GM21528 (cell line): ENCODE results near the gene UBB.
A peak's percentile ranks its signal among the peaks of the same experiment; 100 is the strongest.
"Not testable (repeated sequence)": the region's sequence is repeated elsewhere in the genome, so short reads cannot be mapped to it uniquely, and the experiment has no call there.

Experiments
- ATAC-seq: cut with Tn5 transposase; IDR thresholded peaks from one replicate; pipeline ENCODE4 v1.9.1; 2021; ENCODE audit warnings: mild to moderate bottlenecking, moderate library complexity; ENCODE audit not compliant: unreplicated experiment, low FRiP score

Gene UBB

DNA sequence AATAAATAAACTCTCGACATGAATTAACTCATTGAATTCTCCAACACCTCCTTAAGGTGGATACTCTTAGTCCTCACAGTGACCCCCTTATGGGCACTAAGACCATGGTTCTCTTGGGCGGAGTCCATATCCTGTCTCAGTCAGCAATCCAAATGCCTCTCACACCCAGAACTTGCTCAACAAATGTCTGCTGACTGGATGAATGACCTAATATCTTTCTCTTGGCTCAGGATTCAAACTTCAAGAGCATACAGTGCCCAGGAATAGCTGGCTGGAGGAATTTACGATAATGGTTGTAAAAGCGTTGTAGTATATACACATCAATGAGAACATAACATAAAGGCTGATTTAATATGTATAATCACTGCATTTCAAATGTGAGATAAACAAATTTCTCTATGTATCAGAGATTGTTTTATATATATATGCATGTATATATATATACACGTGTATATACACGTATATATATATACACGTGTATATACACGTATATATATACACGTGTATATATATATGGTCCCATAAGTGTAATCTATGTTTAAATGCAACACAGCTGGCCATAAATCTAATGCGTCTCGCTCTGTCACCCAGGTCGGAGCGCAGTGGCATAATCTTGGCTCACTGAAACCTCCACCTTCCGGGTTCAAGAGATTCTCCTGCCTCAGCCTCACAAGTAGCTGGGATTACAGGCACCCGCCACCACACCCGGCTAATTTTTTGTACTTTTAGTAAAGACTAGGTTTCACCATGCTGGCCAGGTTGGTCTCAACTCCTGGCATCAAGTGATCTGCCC lies 6.5 kb upstream of the UBB start:
- ATAC-seq: no peak

DNA sequence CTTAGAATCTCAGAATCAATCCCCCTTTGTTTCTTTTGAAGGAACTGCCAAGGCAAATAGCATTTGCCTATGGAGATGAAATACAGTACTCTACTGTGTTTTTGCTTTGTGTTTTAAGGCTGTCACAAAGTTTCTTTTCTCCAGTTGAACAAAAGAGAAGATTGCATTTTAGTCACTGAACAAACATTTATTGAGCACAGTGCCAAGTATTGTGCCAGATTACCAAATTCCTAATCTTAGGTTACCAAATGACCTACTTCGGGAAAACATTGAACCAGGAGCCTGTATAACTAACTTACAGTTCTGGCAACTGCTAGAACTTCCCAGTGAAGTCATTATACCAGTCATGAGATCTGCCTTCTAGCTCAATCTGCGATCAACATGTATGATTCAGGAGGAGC lies 3.0 kb upstream of the UBB start:
- ATAC-seq: no peak

DNA sequence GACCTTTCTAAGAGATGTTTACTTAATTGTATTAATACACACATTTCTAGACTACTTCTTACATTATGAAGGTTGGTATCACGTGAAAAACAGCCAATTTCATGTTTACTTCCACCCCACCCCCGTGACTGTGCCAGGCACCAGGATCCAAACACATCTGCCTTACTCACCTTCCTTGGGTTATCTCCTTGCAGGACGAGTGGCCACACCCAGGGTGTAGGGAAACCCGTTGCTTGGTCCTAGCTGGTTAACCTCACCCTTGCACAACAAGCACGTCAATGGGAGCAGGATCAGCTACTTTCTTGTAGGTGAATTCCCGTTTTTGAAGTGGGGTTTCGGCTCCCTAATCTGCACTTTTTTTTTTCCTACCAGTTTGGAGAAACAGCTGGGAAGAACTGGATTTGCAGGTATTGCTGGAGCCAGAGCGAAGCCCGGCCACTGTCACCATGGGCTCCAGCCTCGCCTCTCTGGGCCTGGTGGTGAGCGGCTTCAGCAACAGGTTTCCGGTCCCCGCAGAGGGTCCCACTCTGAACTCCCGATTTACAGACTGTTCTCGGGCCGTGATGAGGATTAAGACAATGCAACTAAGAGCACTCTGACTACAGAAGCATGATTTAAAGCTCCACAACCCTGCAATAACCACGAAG lies 2.1 kb upstream of the UBB start:
- no peak for ATAC-seq

DNA sequence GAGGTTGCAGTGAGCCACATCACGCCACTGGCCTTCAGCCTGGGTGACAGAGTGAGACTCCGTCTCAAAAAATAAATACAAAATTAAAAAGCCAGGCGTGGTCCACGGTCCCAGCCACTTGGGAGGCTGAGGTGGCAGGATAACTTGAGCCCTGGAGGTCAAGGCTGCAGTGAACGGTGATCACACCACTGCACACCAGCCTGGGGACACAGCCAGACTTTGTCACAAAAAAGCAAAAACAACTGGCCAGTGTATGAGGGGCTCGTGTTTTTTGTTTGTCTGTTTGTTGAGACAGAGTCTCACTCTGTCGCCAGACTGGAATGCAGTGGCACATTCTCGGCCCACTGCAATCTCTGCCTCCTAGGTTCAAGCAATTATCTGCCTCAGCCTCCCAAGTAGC lies 1.2 kb upstream of the UBB start:
- no peak for ATAC-seq

DNA sequence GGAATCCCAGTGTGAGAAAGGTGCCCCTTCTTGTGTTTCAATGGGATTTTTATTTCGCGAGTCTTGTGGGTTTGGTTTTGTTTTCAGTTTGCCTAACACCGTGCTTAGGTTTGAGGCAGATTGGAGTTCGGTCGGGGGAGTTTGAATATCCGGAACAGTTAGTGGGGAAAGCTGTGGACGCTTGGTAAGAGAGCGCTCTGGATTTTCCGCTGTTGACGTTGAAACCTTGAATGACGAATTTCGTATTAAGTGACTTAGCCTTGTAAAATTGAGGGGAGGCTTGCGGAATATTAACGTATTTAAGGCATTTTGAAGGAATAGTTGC lies 567 bp downstream of the UBB start:
- no peak for ATAC-seq

DNA sequence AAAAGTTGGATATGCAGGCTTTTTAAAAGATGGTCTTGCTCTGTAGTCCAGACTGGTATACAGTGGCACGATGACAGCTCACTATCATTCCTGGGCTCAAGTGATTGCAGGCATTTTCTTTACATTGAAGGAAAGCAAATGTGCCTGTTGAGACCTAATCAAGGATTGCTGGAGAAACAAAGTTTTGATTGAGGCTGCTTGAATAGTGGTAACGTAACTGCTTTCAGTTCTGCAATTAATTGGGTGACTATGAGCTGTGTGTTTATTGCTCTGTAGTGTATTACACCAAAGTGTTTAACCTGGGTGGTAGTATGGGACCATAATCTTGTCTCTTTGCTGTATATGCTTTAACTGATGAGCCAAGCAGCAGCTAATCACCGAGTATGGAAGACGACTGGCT lies 2.3 kb downstream of the UBB start:
- no peak for ATAC-seq

DNA sequence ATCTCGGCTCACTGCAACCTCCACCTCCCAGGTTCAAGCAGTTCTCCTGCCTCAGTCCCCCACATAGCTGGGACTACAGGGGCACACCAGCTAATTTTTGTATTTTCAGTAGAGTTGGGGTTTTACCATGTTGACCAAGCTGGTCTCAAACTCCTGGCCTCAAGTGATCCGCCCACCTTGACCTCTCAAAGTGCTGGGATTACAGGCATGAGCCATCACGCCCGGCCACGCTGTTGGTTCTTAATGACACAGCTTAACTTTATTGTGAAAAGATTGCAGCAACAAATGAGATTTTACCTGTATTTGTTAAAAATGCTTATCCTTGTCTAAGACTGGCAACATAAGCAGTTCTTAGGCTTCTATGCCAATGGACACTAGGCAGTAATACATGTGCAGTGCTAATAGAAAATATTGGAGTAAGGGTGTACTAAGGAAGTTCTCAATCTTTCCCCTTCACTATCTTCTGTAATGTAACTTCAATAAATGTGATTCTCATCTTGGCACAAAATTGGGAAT lies 2.9 kb downstream of the UBB start:
- no peak for ATAC-seq

DNA sequence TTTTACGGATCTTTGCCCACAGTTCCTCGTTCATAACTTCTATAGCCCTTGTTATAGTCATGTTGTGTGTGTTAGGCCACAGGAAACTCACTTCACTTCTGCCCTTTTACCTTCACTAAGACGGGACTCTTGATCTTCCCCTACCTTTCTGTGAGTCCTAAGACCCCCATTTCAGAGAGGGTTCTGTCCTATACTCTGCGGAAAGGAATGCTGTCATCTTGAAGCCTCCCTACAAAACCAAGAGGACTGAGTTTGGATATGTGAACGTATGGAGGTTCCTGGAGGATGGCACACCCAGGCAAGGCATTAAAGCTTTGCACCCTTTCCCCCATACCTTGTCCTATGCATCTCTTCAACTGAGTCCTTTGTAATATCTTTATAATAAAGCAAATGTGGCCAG lies 3.7 kb downstream of the UBB start:
- no peak for ATAC-seq

DNA sequence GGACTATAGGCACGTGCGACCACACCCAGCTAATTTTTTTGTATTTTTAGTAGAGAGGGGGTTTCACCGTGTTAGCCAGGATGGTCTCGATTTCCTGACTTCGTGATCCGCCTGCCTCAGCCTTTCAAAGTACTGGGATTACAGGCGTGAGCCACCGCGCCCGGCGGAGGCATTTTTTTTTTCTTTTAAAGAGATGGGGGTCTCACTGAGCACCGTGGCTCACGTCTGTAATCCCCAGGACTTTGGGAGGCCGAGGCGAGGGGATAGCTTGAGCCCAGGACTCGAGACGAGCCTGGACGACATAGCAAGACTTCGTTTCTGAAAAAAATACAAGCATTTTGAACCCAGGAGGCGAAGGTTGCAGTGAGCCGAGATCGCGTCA lies 5.2 kb downstream of the UBB start:
- not testable (repeated sequence) for ATAC-seq

DNA sequence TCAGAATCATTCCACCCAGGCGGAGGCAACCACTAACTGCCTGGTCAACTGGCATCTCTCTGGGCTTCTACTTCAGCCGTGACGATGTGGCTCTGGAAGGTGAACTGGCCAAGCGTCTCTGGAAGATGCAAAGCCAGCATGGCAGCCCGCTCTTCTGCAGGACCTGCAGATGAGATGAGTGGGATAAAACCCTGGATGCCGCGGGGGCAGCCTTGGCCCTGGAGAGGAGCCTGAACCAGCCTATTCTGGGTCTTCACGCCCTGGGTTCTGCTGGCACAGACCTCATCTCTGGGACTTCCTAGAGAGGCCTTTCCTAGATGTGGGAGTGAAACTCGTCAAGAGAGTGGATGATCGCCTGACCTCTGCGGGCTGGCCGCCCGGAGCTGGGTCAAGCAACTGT lies 10.6 kb downstream of the UBB start:
- ATAC-seq: no peak

DNA sequence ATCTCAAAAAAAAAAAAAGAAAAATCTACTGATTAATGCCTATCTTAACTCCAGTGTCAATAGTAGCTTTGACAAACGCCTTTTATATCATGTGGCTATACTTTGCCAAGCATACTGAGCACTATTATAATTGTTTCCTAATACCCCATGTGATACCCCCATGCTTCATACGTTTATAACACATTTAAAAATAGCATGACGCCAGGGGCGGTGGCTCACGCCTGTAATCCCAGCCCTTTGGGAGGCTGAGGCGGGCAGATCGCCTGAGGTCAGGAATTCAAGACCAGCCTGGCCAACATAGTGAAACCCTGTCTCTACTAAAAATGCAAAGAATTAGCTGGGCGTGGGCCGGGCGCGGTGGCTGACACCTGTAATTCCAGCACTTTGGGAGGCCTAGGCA lies 11.6 kb downstream of the UBB start:
- ATAC-seq: not testable (repeated sequence)

DNA sequence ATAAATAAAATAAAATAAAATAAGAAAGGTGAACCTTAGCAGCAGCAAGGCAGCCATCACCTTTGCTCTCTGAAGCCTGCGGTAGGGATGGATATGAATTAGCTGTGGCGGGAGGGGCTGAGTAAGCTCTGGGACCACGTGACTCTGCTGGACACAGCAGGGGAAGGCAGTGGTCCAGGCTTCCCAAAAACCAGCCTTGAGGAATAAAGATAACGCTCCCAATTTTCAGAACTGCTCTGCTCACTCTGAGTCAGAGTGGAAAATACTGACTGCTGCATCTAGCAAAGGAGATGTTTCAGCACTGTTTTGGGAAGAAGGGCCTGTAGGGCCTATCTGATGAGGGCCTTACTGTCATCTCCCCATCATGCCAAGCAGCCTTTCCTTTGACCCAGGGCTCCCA lies 15.0 kb downstream of the UBB start:
- ATAC-seq: not testable (repeated sequence)

DNA sequence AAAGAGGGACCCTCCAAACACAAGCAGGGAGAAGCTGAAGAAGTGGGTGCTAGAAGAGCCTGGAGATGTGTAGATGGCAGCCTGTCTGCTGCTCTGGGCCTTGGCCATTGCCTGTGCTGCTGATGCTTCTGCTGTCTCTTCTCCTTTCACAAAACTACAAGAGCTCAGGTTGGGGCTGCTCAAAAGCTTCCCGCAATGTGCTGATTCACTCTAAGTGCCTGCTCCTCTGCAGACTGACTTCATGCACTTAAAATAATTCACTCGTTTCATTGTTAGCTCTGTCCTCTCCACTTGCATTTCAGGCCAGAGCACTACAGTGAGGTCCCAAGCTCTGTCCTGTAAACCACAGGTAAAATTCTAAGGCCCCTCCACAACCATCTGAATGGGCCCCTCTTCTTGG lies 15.8 kb downstream of the UBB start:
- not testable (repeated sequence) for ATAC-seq

DNA sequence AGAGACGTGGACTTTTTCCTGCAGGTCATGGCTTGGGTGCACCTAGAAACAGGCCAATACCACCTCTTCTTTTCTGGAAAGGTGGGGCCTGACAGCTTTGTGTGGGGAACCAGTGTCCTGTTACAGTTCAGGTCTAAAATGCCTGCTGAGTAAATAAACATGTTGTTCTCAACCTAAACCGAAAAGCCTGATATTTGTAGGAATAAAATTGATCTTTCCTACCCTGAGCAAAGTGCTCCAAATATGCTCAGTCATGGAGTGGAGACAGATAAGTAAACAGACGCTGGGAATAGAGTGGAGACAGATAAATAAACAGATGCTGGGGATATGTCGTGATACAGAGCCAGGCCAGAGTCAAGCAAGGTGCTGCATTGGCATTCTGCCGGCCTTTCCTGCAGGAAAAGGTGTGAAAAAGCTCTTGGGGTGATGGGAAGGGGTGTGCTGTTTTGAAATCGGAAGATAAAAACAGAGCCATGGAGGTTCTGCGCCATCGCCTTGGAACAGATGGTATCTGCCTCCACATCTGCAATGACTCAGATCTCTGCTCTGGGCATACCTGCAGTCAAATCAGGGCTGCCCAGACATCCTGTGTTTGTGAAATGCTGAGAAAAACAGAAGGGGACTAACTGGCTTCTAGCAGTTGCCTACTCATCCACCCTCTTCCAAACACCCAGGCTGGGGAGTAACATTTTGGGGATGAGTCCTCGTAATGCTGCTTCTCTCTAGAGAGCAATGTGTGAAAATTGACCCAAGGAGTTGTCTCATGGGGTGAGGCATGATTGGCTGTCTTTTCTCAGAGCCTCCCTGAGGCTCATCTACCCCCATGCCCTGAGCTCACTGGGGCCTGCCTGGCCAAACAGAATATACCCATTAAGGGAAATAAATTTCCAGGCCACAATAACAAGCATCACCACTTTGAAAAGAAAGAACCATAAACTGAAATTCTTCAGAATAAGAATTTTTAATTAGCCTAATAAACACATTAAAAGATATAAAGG lies 17.7 kb downstream of the UBB start:
- ATAC-seq: no peak

DNA sequence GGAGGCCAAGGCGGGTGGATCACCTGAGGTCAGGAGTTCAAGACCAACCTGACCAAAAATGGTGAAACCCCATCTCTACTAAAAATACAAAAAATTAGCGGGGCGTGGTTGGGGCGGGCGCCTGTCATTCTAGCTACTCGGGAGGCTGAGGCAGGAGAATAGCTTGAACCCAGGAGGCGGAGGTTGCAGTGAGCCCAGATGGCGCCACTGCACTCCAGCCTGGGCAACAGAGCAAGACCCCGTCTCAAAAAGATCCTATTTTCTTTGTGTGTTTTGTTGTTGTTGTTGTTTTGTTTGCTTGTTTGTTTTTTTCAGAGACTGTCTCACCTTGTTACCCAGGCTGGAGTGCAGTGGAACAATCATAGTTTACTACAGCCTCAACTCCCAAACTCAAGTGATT lies 23.0 kb downstream of the UBB start:
- not testable (repeated sequence) for ATAC-seq

DNA sequence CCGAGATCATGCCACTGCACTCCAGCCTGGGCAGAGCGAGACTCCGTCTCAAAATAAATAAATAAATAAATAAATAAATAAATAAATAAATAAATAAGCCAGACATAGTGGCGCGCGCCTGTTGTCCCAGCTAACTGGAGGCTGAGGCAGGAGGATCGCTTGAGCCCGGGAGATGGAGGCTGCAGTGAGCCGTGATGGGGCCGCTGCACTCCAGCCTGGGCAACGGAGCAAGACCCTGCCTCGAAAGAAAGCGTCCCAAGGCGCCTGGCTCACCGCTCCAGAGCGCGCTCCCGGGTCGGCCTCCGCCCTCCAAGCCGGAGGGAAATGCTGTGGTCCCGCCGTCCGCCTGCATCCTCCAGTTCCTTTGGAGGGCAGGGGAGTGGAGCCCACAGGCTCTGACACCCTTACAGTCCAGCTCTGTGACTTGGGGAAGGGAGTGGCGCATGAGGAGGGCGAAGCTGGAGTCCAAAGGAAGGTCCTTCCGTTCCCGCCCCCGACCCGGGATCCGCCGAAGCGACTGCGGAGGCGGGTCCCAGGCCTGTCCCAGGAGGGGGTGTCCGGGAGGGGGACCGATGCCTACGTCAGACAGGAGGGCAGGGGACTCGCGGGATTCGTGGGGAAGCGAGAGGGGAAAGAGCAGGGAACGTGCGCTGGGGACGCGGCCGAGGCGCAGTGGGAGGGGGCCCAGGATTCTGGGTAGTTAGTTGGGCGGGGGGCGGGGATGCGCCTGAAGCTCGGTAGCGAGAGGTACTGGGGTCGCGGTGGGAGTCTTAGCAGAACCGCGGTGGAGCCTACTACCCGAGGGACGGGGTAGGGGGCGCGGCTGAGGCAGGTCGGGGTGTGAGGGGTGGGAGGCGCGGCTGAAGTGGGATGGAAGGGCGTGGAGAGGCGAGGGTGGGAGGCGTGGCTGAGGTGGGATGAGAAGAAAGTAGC lies 26.1 kb downstream of the UBB start:
- no peak for ATAC-seq

DNA sequence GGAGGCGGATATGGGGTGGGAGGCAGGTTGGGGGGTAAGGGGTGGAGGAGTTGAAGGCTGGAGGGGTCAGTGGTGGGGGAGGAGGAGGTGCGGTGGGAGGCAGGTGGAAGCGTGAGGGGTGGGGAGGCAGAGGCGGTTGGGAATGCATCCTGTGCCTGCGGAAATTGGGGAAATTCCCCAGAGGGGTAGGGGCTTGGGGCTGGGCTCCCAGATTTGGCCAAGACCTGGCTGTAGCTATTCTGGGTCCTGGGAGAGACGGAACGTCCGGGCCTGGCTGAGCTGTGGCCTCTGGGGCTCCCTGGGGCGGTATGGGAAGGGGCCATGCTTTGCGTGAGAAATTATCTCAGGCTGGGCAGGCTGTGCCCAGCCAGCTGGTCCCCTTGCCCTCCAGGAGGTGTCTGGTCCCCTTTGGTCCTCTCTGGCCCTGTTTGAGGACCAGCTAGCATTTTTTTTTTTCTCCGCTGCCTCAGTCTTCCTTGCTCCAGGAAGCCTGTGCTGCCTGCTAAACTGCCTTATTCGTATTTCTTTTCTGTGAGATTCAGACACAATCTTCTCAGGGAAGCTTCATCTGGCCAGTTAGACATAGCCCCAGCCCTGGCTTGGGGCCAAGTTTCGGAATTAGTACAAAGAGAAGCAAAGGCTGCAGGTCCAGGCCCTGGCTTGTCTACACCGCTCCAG lies 27.2 kb downstream of the UBB start:
- peak; percentile 75 for ATAC-seq

DNA sequence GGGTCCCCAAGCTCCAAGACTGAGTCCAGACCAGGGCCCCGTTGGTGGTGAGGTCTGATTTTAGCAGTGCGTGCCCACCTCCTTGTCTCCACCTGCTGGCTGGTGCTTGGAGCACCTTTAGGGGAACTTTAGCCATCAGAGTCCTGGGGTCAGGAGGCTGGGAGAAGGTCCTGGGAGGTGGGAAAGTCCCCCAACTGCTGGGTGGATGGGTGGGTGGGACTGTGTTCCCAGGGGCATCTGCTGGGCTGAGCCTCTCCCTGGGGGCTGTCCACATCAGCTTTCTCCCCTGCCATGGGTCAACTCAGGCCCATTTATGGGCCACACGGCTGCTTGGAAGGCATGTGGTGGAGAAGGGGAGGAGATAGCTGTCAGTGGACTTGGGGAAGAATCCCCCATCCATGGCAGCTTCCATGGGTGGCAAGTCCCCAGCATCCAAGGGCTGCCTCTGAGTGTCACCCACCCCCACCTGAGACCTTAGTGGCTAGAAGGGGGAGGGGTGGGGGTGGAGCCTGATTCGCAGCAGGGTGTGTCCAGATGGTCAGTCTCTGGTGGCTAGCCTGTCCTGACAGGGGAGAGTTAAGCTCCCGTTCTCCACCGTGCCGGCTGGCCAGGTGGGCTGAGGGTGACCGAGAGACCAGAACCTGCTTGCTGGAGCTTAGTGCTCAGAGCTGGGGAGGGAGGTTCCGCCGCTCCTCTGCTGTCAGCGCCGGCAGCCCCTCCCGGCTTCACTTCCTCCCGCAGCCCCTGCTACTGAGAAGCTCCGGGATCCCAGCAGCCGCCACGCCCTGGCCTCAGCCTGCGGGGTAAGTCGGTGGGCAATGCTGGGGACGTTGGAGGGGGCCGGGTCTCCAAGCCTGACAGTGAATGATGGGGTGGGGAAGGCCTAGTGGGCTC lies 34.4 kb downstream of the UBB start, which contains the start of gene TRPV2:
TRPV2 (plus strand) TSS at position 541 of the 894 bp plus-strand sequence. CDS start 2,098 bp downstream, outside the sequence.
- no peak for ATAC-seq
